HCT116 (cell line): ENCODE data around the gene TPSD1. TPM values are rescaled to one million over a fixed set of nuclear protein-coding genes. Genes with fewer than 3 reads are reported as not detected.

Source experiments
- ATAC-seq: fragments of 200-7000 bp; cut with Tn5 transposase; 2 replicates; pipeline ENCODE4 v1.9.1; 2020; ENCODE audit warnings: mild to moderate bottlenecking, moderate library complexity
- BruUV-seq: library from RNA; stranded (reverse); fragments of 400-500 nt; replicated peaks from 2 replicates; lab custom pipeline; 2021; lab: Mats Ljungman, UMichigan
- CTCF ChIA-PET: fragments of 300-600 bp; sonication (Branson Sonifier 250); formaldehyde crosslinking; loops from one replicate; lab custom pipeline; 2021; ENCODE audit warnings: antibody characterized with exemption; lab: Charles Lee
- POLR2A ChIA-PET: fragments of 300-600, 350-600 bp; sonication (Branson Sonifier 250); formaldehyde crosslinking; loops from one replicate; lab custom pipeline; 2021; ENCODE audit warnings: antibody characterized with exemption; lab: Charles Lee
- RAD21 ChIA-PET, 2 experiments: fragments of 300-600 bp; sonication (Branson Sonifier 250); formaldehyde crosslinking; loops; one replicate each; lab custom pipeline; 2023; ENCODE audit warnings: low total read pairs in 2 of 2; ENCODE audit not compliant: uncharacterized antibody in 2 of 2, unreplicated experiment in 2 of 2, low non-redundant PET in 1 of 2; lab: Charles Lee
- DNase-seq: peaks from one replicate; pipeline ENCODE4 v3.0.0-alpha.2; 2010; ENCODE audit warnings: low read depth, low spot score
- H2AFZ ChIP-seq: fragments of 200-600 bp; shearing (Covaris generic), sonication (generic); 2 replicates; pipeline ENCODE4 v1.6.1; 2017; ENCODE audit warnings: low read depth, mixed run types, mixed read lengths, antibody characterized with exemption, low read length; ENCODE audit not compliant: poor library complexity, severe bottlenecking
- H3K27ac ChIP-seq: 2 replicates; pipeline ENCODE4 v1.5.1; 2012; ENCODE audit warnings: low read depth, low read length
- H3K27me3 ChIP-seq: fragments of 200-600 bp; sonication (generic); 2 replicates; pipeline ENCODE4 v1.6.1; 2016; ENCODE audit warnings: mixed run types, low read length, mixed read lengths; ENCODE audit not compliant: insufficient read depth
- H3K36me3 ChIP-seq, 2 experiments: fragments of 200-500 bp in 1 of 2; fragments of 200-600 bp in 1 of 2; sonication (Bioruptor generic) in 1 of 2; sonication (generic) in 1 of 2; 2 replicates each; pipeline versions ENCODE4 v1.5.1 to v1.6.1; 2014 to 2016; ENCODE audit warnings: low read length in 2 of 2, inconsistent platforms in 1 of 2, mixed read lengths in 1 of 2, mixed run types in 1 of 2; ENCODE audit not compliant: insufficient read depth in 2 of 2, control insufficient read depth in 1 of 2
- H3K4me1 ChIP-seq, 2 experiments: fragments of 200-600 bp in 1 of 2; sonication (generic) in 1 of 2; 2 replicates each; pipeline versions ENCODE4 v1.5.1 to v1.6.1; 2012 to 2017; ENCODE audit warnings: low read length in 2 of 2, inconsistent platforms in 1 of 2, mild to moderate bottlenecking in 1 of 2, mixed read lengths in 1 of 2, mixed run types in 1 of 2, moderate library complexity in 1 of 2; ENCODE audit not compliant: insufficient read depth in 2 of 2, control insufficient read depth in 1 of 2
- H3K4me2 ChIP-seq: fragments of 200-600 bp; sonication (generic); 2 replicates; pipeline ENCODE4 v1.6.1; 2017; ENCODE audit warnings: mixed run types, low read length, mixed read lengths
- H3K4me3 ChIP-seq, 2 experiments: fragments of 200-600 bp in 1 of 2; sonication (generic) in 1 of 2; replicated peaks in 1 of 2; 2 replicates each; pipeline ENCODE4 v1.5.1; 2011 to 2016; ENCODE audit warnings: low read length in 2 of 2, control low read depth in 1 of 2, low read depth in 1 of 2, mild to moderate bottlenecking in 1 of 2, mixed read lengths in 1 of 2, mixed run types in 1 of 2
- H3K79me2 ChIP-seq: fragments of 200-600 bp; sonication (generic); 2 replicates; pipeline ENCODE4 v1.6.1; 2017; ENCODE audit warnings: mild to moderate bottlenecking, mixed run types, low read length, moderate library complexity, mixed read lengths; ENCODE audit not compliant: insufficient read depth
- H3K9ac ChIP-seq: fragments of 200-600 bp; sonication (generic); 2 replicates; pipeline ENCODE4 v1.6.1; 2016; ENCODE audit warnings: low read length, mixed read lengths
- H3K9me2 ChIP-seq: fragments of 200-600 bp; sonication (generic), shearing (Covaris generic); 2 replicates; pipeline ENCODE4 v1.6.1; 2017; ENCODE audit warnings: mixed run types, mild to moderate bottlenecking, moderate library complexity; ENCODE audit not compliant: insufficient read depth
- H3K9me3 ChIP-seq, 2 experiments: fragments of 200-500 bp in 1 of 2; fragments of 200-600 bp in 1 of 2; sonication (Bioruptor generic) in 1 of 2; sonication (generic) in 1 of 2; 2 replicates each; pipeline ENCODE4 v1.6.1; 2014 to 2017; ENCODE audit warnings: low read length in 2 of 2, mixed read lengths in 2 of 2, inconsistent platforms in 1 of 2, low read depth in 1 of 2, mild to moderate bottlenecking in 1 of 2, mixed run types in 1 of 2, moderate library complexity in 1 of 2; ENCODE audit not compliant: control insufficient read depth in 1 of 2, insufficient read depth in 1 of 2
- H4K20me1 ChIP-seq: fragments of 200-600 bp; sonication (generic), shearing (Covaris generic); 2 replicates; pipeline ENCODE4 v1.6.1; 2017; ENCODE audit warnings: mixed run types, mild to moderate bottlenecking, moderate library complexity; ENCODE audit not compliant: insufficient read depth
- ATF3 ChIP-seq: IDR thresholded peaks from 2 replicates; pipeline ENCODE4 v1.6.1; 2012
- CEBPB ChIP-seq: IDR thresholded peaks from 2 replicates; pipeline ENCODE4 v1.6.1; 2012; ENCODE audit warnings: low read depth
- CTCF ChIP-seq, 3 experiments: fragments of 200-600 bp in 1 of 3; sonication (generic) in 1 of 3; IDR thresholded peaks in 2 of 3; conservative IDR thresholded peaks in 1 of 3; 2 replicates each; pipeline ENCODE4 v1.5.1; 2012 to 2017; ENCODE audit warnings: low read depth in 2 of 3, low read length in 2 of 3, antibody characterized with exemption in 1 of 3, borderline replicate concordance in 1 of 3, control low read depth in 1 of 3, mild to moderate bottlenecking in 1 of 3, mixed read lengths in 1 of 3, mixed run types in 1 of 3, moderate library complexity in 1 of 3; ENCODE audit not compliant: insufficient read depth in 1 of 3
- EGR1 ChIP-seq: IDR thresholded peaks from 2 replicates; pipeline ENCODE4 v1.6.1; 2012; ENCODE audit warnings: low read depth
- ELF1 ChIP-seq: IDR thresholded peaks from 2 replicates; pipeline ENCODE4 v1.6.1; 2012; ENCODE audit warnings: low read depth, borderline replicate concordance
- EZH2phosphoT487 ChIP-seq: fragments of 200-600 bp; IDR thresholded peaks from 2 replicates; pipeline ENCODE4 v1.6.1; 2018; ENCODE audit warnings: antibody characterized with exemption, borderline replicate concordance
- FOSL1 ChIP-seq: IDR thresholded peaks from 2 replicates; pipeline ENCODE4 v1.6.1; 2012; ENCODE audit warnings: low read depth
- JUND ChIP-seq: IDR thresholded peaks from 2 replicates; pipeline ENCODE4 v1.6.1; 2012
- MAX ChIP-seq: IDR thresholded peaks from 2 replicates; pipeline ENCODE4 v1.6.1; 2012
- RAD21 ChIP-seq: IDR thresholded peaks from 2 replicates; pipeline ENCODE4 v1.6.1; 2012; ENCODE audit warnings: low read depth, mild to moderate bottlenecking
- REST ChIP-seq: IDR thresholded peaks from 2 replicates; pipeline ENCODE4 v1.6.1; 2012; ENCODE audit warnings: low read depth
- YY1 ChIP-seq: IDR thresholded peaks from 2 replicates; pipeline ENCODE4 v1.6.1; 2011; ENCODE audit warnings: low read length, low read depth, moderate library complexity, mild to moderate bottlenecking; ENCODE audit not compliant: insufficient replicate concordance; ENCODE audit errors: extremely low read depth
- ZFX ChIP-seq: fragments of 450-650 bp; IDR thresholded peaks from 2 replicates; pipeline ENCODE4 v1.6.1; 2017
- intact Hi-C: fragments of 100-400 bp; cut with micrococcal nuclease; formaldehyde crosslinking; loops from 2 replicates; pipeline ENCODE4 v1.10.0; 2022
- total RNA-seq: library from RNA; stranded (reverse); gene quantifications from one replicate; pipeline ENCODE4 v1.2.1, GENCODE V29; 2021; ENCODE audit not compliant: unreplicated experiment

Gene TPSD1
- total RNA-seq, 1 experiment from 2014 or later: not detected

- H3K4me2 ChIP-seq: no peak overlapping the region
- no peaks in the 10 kb centered on the region for H3K36me3 ChIP-seq
- DNase-seq (no peak), ATAC-seq (no peak)
- no TSS peak for BruUV-seq
- H3K9ac ChIP-seq: no peak overlapping the region
- no peaks in the 10 kb centered on the region; a peak in 1 of 4 replicates for H3K9me3 ChIP-seq
- H3K27me3 ChIP-seq: peaks cover 4% of the 10 kb centered on the region; the same call in 1 of the 2 replicates
- intact Hi-C loops: no loop called here
- no peak overlapping the region for H3K27ac ChIP-seq
- H3K9me2 ChIP-seq: no peaks in the 10 kb centered on the region
- RAD21 ChIA-PET: no interaction called here
- POLR2A ChIA-PET: no interaction called here
- no peak overlapping the region for H3K4me3 ChIP-seq
- H4K20me1 ChIP-seq: no peaks in the 10 kb centered on the region
- TF ChIP-seq YY1: no peak
- no peak for TF ChIP-seq CEBPB
- no peak for TF ChIP-seq MAX
- no peak for TF ChIP-seq ZFX
- no peaks in the 10 kb centered on the region for H3K79me2 ChIP-seq
- CTCF ChIA-PET: no interaction called here
- peaks cover 4 to 13% of the 10 kb centered on the region in 2 experiments; a peak in 3 of 4 replicates for H3K4me1 ChIP-seq
- no peak overlapping the region for H2AFZ ChIP-seq
Observed at GRCh38 chr16:1262210-1262845, 6.5 kb downstream of the TPSD1 start.

- RAD21 ChIA-PET: no interaction called here
- H3K27me3 ChIP-seq: peaks cover 4% of the 10 kb centered on the region; the same call in 1 of the 2 replicates
- CTCF ChIA-PET: no interaction called here
- no peak for TF ChIP-seq REST
- TF ChIP-seq ATF3: no peak
- TF ChIP-seq FOSL1: no peak
- TF ChIP-seq CTCF (IDR thresholded peaks at IDR 0.05 in 2 of 3, conservative IDR thresholded peaks at IDR 0.05 in 1 of 3; ENCODE audit: borderline replicate concordance in 1 of 3, insufficient read depth in 1 of 3, low read depth in 2 of 3, low read length in 2 of 3): no peak
- no peak for TF ChIP-seq EZH2phosphoT487
- no peak for TF ChIP-seq JUND
- TF ChIP-seq CEBPB: no peak
- TF ChIP-seq RAD21: no peak
- no peak for TF ChIP-seq ELF1
- TF ChIP-seq YY1: no peak
- no peak for TF ChIP-seq EGR1
Observed at GRCh38 chr16:1262846-1263221, 7.0 kb downstream of the TPSD1 start.

More at GRCh38 chr16:1262846-1263221, 7.0 kb downstream of the TPSD1 start:
- H3K4me3 ChIP-seq: no peak overlapping the region
- no peaks in the 10 kb centered on the region for H3K9me2 ChIP-seq
- intact Hi-C loops: no loop called here
- POLR2A ChIA-PET: no interaction called here
- H3K36me3 ChIP-seq: no peaks in the 10 kb centered on the region
- H4K20me1 ChIP-seq: no peaks in the 10 kb centered on the region
- no peak overlapping the region for H2AFZ ChIP-seq
- no peaks in the 10 kb centered on the region; a peak in 1 of 4 replicates for H3K9me3 ChIP-seq
- ATAC-seq (no peak), DNase-seq (no peak)
- no TSS peak for BruUV-seq
- no peak overlapping the region for H3K9ac ChIP-seq
- H3K4me1 ChIP-seq: peaks cover 4 to 13% of the 10 kb centered on the region in 2 experiments; a peak in 3 of 4 replicates
- H3K79me2 ChIP-seq: no peaks in the 10 kb centered on the region
- H3K27ac ChIP-seq: no peak overlapping the region
- no peak overlapping the region for H3K4me2 ChIP-seq
